ENCODE results near the gene DDR1. TPM values are rescaled to one million over a fixed set of nuclear protein-coding genes. Genes with fewer than 3 reads are reported as not detected.
A peak's percentile ranks its signal among the peaks of the same experiment; 100 is the strongest.

Gene DDR1
- total and polyA plus RNA-seq, 12 donors: 7.3 to 49.2 (median 23.3) TPM

- 42 to 51% methylated on average over 6 to 8 of the region's 8 CpGs for WGBS, 2 donors
- H3K4me1 ChIP-seq: peaks cover 20 to 60% (median 40%) of the 10 kb centered on the region in 9 donors
- intact Hi-C loops (cut with DNase I): loop anchor here in 3 of 10 donors (5.0 to 10.0 kb wide), 4 partner anchors 55 to 197 kb away; partner anchors contain the start of genes FLOT1 (in 1 of the 3), IER3 (in 1 of the 3) and PPP1R18 (in 1 of the 3)
These were observed 2.0 kb upstream of the DDR1 start for GRCh38 chr6:30882204-30882758.

GRCh38 chr6:30882759-30883684, 1.3 kb upstream of the DDR1 start:
- ATAC-seq (no peak), DNase-seq (no peak)
- peak overlapping the region in 3 of 10 donors; percentile 81 to 96 (median 82) for H3K4me3 ChIP-seq
- H3K9me3 ChIP-seq: no peaks in the 10 kb centered on the region
- H3K27me3 ChIP-seq: peaks cover 0 to 22% (median 0%) of the 10 kb centered on the region in 7 donors
- peaks cover 15 to 54% (median 38%) of the 10 kb centered on the region in 9 donors for H3K4me1 ChIP-seq
- intact Hi-C loops (cut with DNase I): loop anchor here in 3 of 10 donors (5.0 to 10.0 kb wide), 4 partner anchors 56 to 198 kb away; partner anchors contain the start of genes FLOT1 (in 1 of the 3), IER3 (in 1 of the 3) and PPP1R18 (in 1 of the 3)
- TF ChIP-seq CTCF (IDR thresholded peaks at IDR 0.05): no peak
- H3K27ac ChIP-seq: peak overlapping the region; percentile 43 to 90 (median 84)
- WGBS, 2 donors: 61 to 66% methylated on average over 15 of the region's 15 CpGs
- H3K36me3 ChIP-seq: no peaks in the 10 kb centered on the region

More at GRCh38 chr6:30882204-30882758, 2.0 kb upstream of the DDR1 start:
- DNase-seq: no peak
- Histone ChIP-seq H3K27me3 (peaks cover 0 to 22% (median 0%) of the 10 kb centered on the region in 7 donors), H3K9me3 (no peaks in the 10 kb centered on the region), H3K27ac (peak overlapping the region in 9 of 10 donors; percentile 1 to 90 (median 85)), H3K36me3 (no peaks in the 10 kb centered on the region), H3K4me3 (no peak overlapping the region)
- ATAC-seq: no peak
- no peak for TF ChIP-seq CTCF (IDR thresholded peaks at IDR 0.05)

GRCh38 chr6:30884521-30885480, 482 bp downstream of the DDR1 start:
- DNase-seq: peak in 1 of 2 donors; percentile 34
- H3K9me3 ChIP-seq: no peaks in the 10 kb centered on the region
- peaks cover 0 to 12% (median 0%) of the 10 kb centered on the region in 9 donors for H3K36me3 ChIP-seq
- H3K4me1 ChIP-seq: peaks cover 13 to 60% (median 36%) of the 10 kb centered on the region in 9 donors
- H3K27me3 ChIP-seq: peaks cover 0 to 22% (median 0%) of the 10 kb centered on the region in 7 donors
- no peak for TF ChIP-seq CTCF (IDR thresholded peaks at IDR 0.05)
- peak; percentile 18 to 64 (median 38) for ATAC-seq
- H3K4me3 ChIP-seq: peak overlapping the region; percentile 53 to 96 (median 74)
- 3 to 6% methylated on average over 50 to 59 of the region's 59 CpGs for WGBS, 2 donors
- intact Hi-C loops (cut with DNase I): loop anchor here in 4 of 10 donors (1.0 to 10.0 kb wide), 5 partner anchors 24 to 200 kb away; partner anchors contain the start of genes FLOT1 (in 2 of the 4), IER3 (in 2 of the 4), GTF2H4 (in 1 of the 4) and PPP1R18 (in 1 of the 4)
- H3K27ac ChIP-seq: peak overlapping the region; percentile 43 to 90 (median 84)

Data from heart right ventricle (tissue), 16 donors.